KMS-11 (cell line): ENCODE measurements around the gene PFDN5.

Source experiments
- H2AFZ ChIP-seq: fragments of 200-600 bp; sonication (generic); 2 replicates; pipeline ENCODE4 v1.6.1; 2016; ENCODE audit warnings: antibody characterized with exemption, mixed run types, low read depth
- H3K27ac ChIP-seq: fragments of 200-600 bp; sonication (generic); 2 replicates; pipeline ENCODE4 v1.6.1; 2016; ENCODE audit warnings: mild to moderate bottlenecking, mixed run types
- H3K27me3 ChIP-seq: fragments of 200-600 bp; sonication (generic); 2 replicates; pipeline ENCODE4 v1.6.1; 2017; ENCODE audit warnings: mild to moderate bottlenecking, low read depth, mixed run types, moderate library complexity; ENCODE audit not compliant: insufficient read depth
- H3K36me3 ChIP-seq: fragments of 200-600 bp; sonication (generic); 2 replicates; pipeline ENCODE4 v1.6.1; 2017; ENCODE audit warnings: mild to moderate bottlenecking, mixed run types; ENCODE audit not compliant: insufficient read depth
- H3K4me1 ChIP-seq: fragments of 200-600 bp; sonication (generic); 2 replicates; pipeline ENCODE4 v1.6.1; 2016; ENCODE audit warnings: mild to moderate bottlenecking, low read depth, mixed run types; ENCODE audit not compliant: poor library complexity, severe bottlenecking
- H3K4me2 ChIP-seq: fragments of 200-600 bp; sonication (generic); 2 replicates; pipeline ENCODE4 v1.7.0; 2016; ENCODE audit warnings: mild to moderate bottlenecking, mixed run types
- H3K4me3 ChIP-seq: fragments of 200-600 bp; sonication (generic); IDR thresholded peaks from 2 replicates; pipeline ENCODE4 v1.6.1; 2017; ENCODE audit warnings: low read depth, low read length, mixed read lengths; ENCODE audit not compliant: insufficient read depth
- H3K79me2 ChIP-seq: fragments of 200-600 bp; sonication (generic); 2 replicates; pipeline ENCODE4 v1.6.1; 2016; ENCODE audit warnings: low read depth, mixed run types; ENCODE audit not compliant: insufficient read depth
- H3K9ac ChIP-seq: fragments of 200-600 bp; sonication (generic); 2 replicates; pipeline ENCODE4 v1.6.1; 2016; ENCODE audit warnings: mild to moderate bottlenecking, mixed run types
- H4K20me1 ChIP-seq: fragments of 200-600 bp; sonication (generic); 2 replicates; pipeline ENCODE4 v1.6.1; 2016; ENCODE audit warnings: mild to moderate bottlenecking, mixed run types; ENCODE audit not compliant: insufficient read depth
- TF ChIP-seq, protein P1 (sequence below): fragments of 200-600 bp; sonication (generic); conservative IDR thresholded peaks from 2 replicates; pipeline ENCODE4 v1.6.1; 2017; ENCODE audit warnings: low read depth, mild to moderate bottlenecking, antibody characterized with exemption, low read length, moderate library complexity, mixed read lengths

The PFDN5 gene

DNA sequence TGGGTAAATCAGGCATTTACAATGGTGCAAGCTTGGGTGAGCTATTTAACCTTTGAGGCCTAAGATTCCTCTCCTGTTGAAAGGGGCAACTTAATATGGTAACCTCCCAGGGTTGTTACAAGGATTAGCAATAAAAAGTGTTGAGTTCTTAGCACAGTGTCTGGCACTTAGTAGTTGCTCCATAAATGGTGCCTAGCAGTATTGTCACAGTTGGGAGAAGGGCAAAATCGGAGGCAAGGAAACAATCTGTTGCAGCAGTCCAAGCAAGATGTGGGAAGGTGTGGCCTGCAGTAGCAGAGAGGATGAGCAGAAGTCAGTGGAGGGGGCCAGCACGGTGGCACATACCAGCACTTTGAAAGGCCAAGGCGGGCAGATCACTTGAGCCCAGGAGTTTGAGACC, 48.1 kb downstream of the PFDN5 start:
- TF ChIP-seq, protein P1, sequence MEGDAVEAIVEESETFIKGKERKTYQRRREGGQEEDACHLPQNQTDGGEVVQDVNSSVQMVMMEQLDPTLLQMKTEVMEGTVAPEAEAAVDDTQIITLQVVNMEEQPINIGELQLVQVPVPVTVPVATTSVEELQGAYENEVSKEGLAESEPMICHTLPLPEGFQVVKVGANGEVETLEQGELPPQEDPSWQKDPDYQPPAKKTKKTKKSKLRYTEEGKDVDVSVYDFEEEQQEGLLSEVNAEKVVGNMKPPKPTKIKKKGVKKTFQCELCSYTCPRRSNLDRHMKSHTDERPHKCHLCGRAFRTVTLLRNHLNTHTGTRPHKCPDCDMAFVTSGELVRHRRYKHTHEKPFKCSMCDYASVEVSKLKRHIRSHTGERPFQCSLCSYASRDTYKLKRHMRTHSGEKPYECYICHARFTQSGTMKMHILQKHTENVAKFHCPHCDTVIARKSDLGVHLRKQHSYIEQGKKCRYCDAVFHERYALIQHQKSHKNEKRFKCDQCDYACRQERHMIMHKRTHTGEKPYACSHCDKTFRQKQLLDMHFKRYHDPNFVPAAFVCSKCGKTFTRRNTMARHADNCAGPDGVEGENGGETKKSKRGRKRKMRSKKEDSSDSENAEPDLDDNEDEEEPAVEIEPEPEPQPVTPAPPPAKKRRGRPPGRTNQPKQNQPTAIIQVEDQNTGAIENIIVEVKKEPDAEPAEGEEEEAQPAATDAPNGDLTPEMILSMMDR, result no peak
- Histone ChIP-seq H3K4me2 (no peak overlapping the region), H3K36me3 (no peaks in the 10 kb centered on the region), H3K27me3 (no peaks in the 10 kb centered on the region; the same call in 1 of the 2 replicates), H3K9ac (no peak overlapping the region), H3K79me2 (no peaks in the 10 kb centered on the region), H4K20me1 (no peaks in the 10 kb centered on the region), H3K4me3 (no peak overlapping the region), H3K4me1 (peaks cover 28% of the 10 kb centered on the region), H3K27ac (no peak overlapping the region), H2AFZ (no peak overlapping the region)

DNA sequence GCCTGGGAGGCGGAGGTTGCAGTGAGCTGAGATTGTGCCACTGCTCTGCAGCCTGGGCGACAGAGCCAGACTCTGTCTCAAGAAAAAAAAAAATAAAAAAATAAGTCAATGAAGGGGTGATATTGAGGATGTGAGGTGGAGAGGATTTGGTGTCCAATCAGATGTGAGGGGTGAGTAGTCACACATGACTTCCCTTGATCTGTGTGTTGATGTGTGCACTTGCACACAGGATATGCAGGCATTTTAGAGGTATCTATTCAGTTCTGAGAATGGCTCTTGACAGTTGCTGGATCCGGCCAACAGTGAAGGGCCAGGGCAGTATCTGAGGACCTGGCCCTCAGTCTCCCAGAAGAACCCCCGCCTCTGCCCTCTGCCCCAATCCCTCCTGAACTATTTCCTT, 48.6 kb downstream of the PFDN5 start:
- Histone ChIP-seq H3K36me3 (no peaks in the 10 kb centered on the region), H3K4me3 (no peak overlapping the region), H3K4me2 (peak overlapping the region; percentile 98), H3K27me3 (no peaks in the 10 kb centered on the region; the same call in 1 of the 2 replicates), H3K4me1 (peaks cover 28% of the 10 kb centered on the region), H3K9ac (no peak overlapping the region), H2AFZ (peak overlapping the region; percentile 100; the same call in 1 of the 2 replicates), H3K27ac (no peak overlapping the region), H4K20me1 (no peaks in the 10 kb centered on the region), H3K79me2 (no peaks in the 10 kb centered on the region)
- TF ChIP-seq, protein P1, result no peak

DNA sequence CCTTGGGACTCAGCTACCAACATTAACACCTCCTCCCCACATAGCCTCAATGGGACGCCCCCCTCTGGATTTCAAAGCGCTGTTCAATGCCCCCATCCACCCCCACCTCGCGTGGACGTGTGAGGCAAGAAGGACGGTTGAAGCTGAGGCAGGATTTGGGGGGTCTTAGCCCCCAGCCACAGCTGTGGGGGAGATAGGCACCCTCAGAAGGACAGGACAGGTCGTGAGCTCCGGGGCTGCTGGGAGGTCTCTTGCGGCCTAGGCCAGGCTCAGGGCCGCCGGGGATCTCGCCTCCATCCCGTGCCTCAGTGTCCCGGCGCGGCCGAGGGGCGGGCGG, 49.1 kb downstream of the PFDN5 start:
- Histone ChIP-seq H3K27ac (no peak overlapping the region), H3K4me2 (peak overlapping the region; percentile 98), H3K4me3 (peak overlapping the region; percentile 33), H2AFZ (peak overlapping the region; percentile 100), H3K36me3 (no peaks in the 10 kb centered on the region), H3K79me2 (no peaks in the 10 kb centered on the region), H4K20me1 (no peaks in the 10 kb centered on the region), H3K4me1 (peaks cover 28% of the 10 kb centered on the region), H3K9ac (no peak overlapping the region; the same call in 1 of the 2 replicates), H3K27me3 (no peaks in the 10 kb centered on the region; the same call in 1 of the 2 replicates)
- TF ChIP-seq, protein P1, result no peak

DNA sequence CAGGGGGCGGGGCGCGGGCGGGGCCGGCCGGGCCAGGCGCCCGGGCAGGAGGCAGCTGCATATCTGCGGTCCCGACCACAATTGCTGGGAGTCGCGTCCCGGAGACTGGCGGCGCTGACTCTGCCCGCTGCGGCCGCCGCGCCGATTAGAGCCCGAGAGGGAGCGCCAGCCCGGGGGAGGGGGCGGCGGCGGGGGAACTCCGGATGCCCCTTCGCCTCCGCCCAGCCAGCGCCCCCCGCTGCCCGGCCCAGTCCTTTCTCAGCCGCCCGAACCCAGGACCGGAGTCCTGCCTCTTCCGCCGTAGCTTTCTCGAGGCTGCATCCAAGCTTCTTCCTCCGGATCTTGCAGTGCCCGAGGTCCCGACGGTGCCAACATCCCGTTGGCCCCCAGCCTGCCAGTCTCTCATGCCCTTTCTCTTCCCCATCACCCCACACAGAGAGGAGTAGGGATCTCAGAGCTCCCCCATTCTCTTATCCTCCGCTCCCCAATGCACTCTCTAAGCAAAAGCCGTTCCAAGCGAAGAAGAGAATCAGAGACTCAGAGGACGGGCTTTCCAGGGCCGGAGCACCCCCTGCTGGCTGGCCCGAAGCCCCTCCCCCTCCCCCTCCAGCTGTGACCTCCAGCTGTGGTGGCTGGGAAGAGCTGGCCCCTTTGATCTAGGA, 49.6 kb downstream of the PFDN5 start:
- Histone ChIP-seq H3K4me2 (peak overlapping the region; percentile 100), H2AFZ (peak overlapping the region; percentile 100), H3K27me3 (no peaks in the 10 kb centered on the region; the same call in 1 of the 2 replicates), H3K79me2 (no peaks in the 10 kb centered on the region), H3K4me3 (peak overlapping the region; percentile 33), H3K9ac (peak overlapping the region; percentile 60), H3K36me3 (no peaks in the 10 kb centered on the region), H4K20me1 (no peaks in the 10 kb centered on the region), H3K4me1 (peaks cover 28% of the 10 kb centered on the region), H3K27ac (peak overlapping the region; percentile 59)
- TF ChIP-seq, protein P1, result peak; percentile 90
